ENCODE data around the gene SASH1.

SASH1 gene

DNA sequence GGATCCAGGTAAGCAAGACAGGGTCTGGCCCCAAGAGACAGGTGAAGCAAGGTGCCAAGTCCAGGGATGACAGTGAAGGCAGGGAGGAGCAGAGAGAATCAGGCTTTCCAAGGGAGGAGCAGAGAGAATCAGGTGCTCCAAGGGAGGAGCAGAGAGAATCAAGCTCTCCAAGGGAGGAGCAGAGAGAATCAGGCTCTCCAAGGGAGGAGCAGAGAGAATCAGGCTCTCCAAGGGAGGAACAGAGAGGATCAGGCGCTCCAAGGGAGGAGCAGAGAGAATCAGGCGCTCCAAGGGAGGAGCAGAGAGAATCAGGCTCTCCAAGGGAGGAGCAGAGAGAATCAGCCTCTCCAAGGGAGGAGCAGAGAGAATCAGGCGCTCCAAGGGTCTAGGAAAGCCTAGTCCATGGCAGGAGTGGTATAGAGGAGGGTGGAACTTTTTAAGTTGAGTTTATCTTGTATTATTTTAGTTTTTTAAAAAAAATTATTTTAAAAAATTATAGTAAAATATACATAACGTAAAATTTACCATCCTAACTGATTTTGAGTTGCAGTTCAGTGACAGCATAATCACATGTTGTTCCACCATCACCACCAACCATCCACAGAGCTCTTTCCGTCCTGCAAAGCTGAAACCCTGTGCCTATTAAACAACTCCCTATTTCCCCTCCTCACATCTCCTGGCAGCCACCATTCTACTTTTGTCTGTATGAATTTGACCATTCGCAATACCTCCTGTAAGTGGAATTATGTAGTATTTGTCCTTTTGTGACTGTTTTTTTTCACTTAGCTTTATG is 64.1 kb downstream of the SASH1 start:
- Histone ChIP-seq H3K4me1 (ENCODE audit: insufficient read depth, low read length) (no peaks in the 10 kb centered on the region), H3K9me3 (ENCODE audit: low read length) (no peaks in the 10 kb centered on the region), H2AFZ (ENCODE audit: low read depth, low read length) (no peak overlapping the region), H3K36me3 (ENCODE audit: insufficient read depth, low read length) (no peaks in the 10 kb centered on the region), H3K27me3 (ENCODE audit: insufficient read depth, low read length) (no peaks in the 10 kb centered on the region), H3K4me3 (ENCODE audit: low read length) (no peak overlapping the region)

DNA sequence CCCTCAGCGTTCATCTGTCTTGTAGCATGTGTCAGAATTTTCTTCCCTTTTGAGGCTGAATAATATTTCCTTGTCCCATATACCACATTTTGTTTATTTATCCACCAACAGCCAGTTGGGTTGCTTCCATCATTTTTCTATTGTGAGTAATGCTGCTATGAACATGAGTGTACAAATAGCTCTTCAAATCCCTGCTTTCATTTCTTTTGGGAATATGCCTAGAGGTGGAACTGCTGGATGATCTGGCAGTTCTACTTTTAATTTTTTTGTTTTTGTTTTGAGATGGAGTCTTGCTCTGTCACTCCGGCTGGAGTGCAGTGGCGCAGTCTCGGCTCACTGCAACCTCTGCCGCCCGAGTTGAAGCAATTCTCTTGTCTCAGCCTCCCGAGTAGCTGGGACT is 64.7 kb downstream of the SASH1 start:
- H3K27me3 ChIP-seq (ENCODE audit: insufficient read depth, low read length): no peaks in the 10 kb centered on the region
- no peak overlapping the region for H2AFZ ChIP-seq (ENCODE audit: low read depth, low read length)
- H3K36me3 ChIP-seq (ENCODE audit: insufficient read depth, low read length): no peaks in the 10 kb centered on the region
- no peak overlapping the region for H3K4me3 ChIP-seq (ENCODE audit: low read length)
- no peaks in the 10 kb centered on the region for H3K4me1 ChIP-seq (ENCODE audit: insufficient read depth, low read length)
- H3K9me3 ChIP-seq (ENCODE audit: low read length): no peaks in the 10 kb centered on the region

DNA sequence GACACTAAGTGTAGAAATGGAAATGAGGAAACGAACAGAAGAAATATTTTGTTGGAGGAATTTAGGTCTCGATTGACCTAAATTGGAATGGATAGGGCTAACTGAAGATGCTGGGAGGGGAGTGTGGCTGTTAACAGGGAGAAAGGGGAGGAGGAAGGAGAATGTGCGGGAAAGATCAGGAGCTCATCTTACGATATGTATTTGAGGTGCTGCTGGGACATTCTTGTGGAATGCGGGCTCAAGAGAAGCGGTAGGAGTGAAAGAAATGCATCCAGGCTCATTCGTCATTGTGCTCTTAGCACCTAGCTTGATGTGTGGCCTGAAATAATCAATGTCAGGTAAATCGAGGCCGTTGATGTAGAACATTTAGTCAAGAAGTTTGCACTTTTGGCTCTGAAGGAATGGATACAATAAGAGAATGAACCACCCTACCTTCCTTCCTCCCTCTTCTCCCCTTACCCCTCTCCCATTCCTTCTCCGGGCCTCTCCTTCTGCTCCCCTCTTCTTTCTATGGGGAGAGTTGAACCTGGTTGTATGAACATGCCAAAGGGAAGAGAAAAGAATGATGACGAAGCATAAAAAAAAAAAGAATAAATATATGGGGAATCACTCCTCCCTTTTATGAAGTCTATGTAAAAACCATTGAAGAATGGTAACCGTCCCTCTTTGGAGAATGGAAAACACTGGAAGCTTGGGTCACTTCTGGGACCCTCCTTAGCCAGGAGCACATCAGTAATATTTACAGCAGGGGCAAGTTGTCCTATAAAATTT is 70.9 kb downstream of the SASH1 start:
- Histone ChIP-seq H3K27me3 (ENCODE audit: insufficient read depth, low read length) (no peaks in the 10 kb centered on the region), H3K9me3 (ENCODE audit: low read length) (no peaks in the 10 kb centered on the region), H2AFZ (ENCODE audit: low read depth, low read length) (no peak overlapping the region), H3K4me1 (ENCODE audit: insufficient read depth, low read length) (peaks cover 4% of the 10 kb centered on the region), H3K4me3 (ENCODE audit: low read length) (no peak overlapping the region), H3K36me3 (ENCODE audit: insufficient read depth, low read length) (no peaks in the 10 kb centered on the region)

GRCh38 chr6:148414092-148414489 is 71.5 kb downstream of the SASH1 start:
- peaks cover 4% of the 10 kb centered on the region for H3K4me1 ChIP-seq (ENCODE audit: insufficient read depth, low read length)
- no peaks in the 10 kb centered on the region for H3K9me3 ChIP-seq (ENCODE audit: low read length)
- no peak overlapping the region for H2AFZ ChIP-seq (ENCODE audit: low read depth, low read length)
- H3K36me3 ChIP-seq (ENCODE audit: insufficient read depth, low read length): no peaks in the 10 kb centered on the region
- H3K27me3 ChIP-seq (ENCODE audit: insufficient read depth, low read length): no peaks in the 10 kb centered on the region
- no peak overlapping the region for H3K4me3 ChIP-seq (ENCODE audit: low read length)

GRCh38 chr6:148414836-148415235 is 72.2 kb downstream of the SASH1 start:
- H3K4me1 ChIP-seq (ENCODE audit: insufficient read depth, low read length): peaks cover 4% of the 10 kb centered on the region
- no peak overlapping the region for H2AFZ ChIP-seq (ENCODE audit: low read depth, low read length)
- no peaks in the 10 kb centered on the region for H3K9me3 ChIP-seq (ENCODE audit: low read length)
- H3K4me3 ChIP-seq (ENCODE audit: low read length): no peak overlapping the region
- H3K27me3 ChIP-seq (ENCODE audit: insufficient read depth, low read length): no peaks in the 10 kb centered on the region
- H3K36me3 ChIP-seq (ENCODE audit: insufficient read depth, low read length): no peaks in the 10 kb centered on the region

DNA sequence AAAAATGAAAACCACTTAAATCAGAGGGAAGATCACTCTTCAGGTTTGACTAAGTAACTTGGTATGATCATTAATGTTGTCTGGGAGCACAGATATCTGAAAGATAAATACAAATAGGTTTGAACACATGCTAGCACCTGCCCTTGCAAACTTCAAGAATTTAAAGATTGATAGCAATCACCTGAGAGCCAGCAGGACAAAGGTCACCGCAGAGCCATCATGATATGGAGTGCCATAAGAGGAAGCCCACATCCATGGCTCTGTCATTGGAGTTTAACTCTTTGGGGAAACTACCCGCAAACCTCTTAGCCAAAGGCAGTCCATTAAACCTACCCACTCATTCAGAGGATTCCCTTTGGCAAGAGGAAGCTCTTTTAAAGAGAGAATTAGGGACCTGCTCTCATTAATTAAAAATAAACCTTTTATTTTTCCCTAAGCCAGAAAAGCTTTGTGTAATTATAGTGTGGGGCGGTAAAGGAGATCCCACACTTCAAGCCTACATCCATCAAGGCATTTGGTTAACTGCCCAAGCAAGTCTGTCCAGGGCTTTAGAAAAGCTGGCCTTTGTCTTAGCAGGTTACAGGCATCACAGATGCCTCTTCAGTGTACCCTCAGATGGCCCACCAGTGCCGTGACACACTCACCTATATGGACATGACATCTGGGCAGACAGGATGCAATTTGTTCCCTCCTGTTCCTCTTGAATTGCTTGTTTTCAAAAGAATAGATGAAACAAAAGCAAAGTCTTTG is 73.0 kb downstream of the SASH1 start:
- H3K9me3 ChIP-seq (ENCODE audit: low read length): no peaks in the 10 kb centered on the region
- peaks cover 4% of the 10 kb centered on the region for H3K4me1 ChIP-seq (ENCODE audit: insufficient read depth, low read length)

DNA sequence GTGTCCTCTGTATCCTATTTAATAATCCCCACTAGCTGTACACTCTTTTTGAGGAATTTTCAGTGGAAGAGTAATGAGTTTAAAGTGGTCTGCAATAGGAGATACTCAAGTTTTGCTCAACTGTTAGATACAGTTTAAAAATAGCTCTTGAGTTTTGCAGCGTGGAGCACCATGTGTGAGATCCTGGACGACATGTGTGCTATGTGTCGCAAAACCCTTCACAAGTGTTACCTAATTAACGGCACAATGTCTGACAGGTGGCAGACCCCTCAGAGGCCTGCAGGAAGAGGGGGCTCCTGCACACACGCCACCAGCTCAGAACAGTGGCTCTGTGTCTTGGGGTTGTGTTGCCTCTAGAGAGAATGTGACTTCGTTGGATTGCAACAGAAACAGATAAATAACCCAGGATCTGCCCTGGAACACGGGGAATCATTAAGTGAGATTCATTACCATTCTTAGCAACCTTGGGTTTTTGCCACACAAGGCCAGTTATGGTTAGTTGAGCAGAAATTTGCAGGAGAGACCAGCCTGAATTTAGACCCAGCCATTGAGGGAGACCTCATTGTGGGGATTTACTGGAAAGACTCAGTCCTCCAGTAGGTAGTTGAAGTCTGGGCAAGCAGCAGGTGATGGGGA is 73.8 kb downstream of the SASH1 start:
- Histone ChIP-seq H3K36me3 (ENCODE audit: insufficient read depth, low read length) (no peaks in the 10 kb centered on the region), H3K4me3 (ENCODE audit: low read length) (no peak overlapping the region), H3K9me3 (ENCODE audit: low read length) (no peaks in the 10 kb centered on the region), H3K4me1 (ENCODE audit: insufficient read depth, low read length) (peaks cover 4% of the 10 kb centered on the region), H2AFZ (ENCODE audit: low read depth, low read length) (no peak overlapping the region), H3K27me3 (ENCODE audit: insufficient read depth, low read length) (no peaks in the 10 kb centered on the region)

More for the DNA sequence above, 73.0 kb downstream of the SASH1 start:
- Histone ChIP-seq H3K27me3 (ENCODE audit: insufficient read depth, low read length) (no peaks in the 10 kb centered on the region), H2AFZ (ENCODE audit: low read depth, low read length) (no peak overlapping the region), H3K36me3 (ENCODE audit: insufficient read depth, low read length) (no peaks in the 10 kb centered on the region), H3K4me3 (ENCODE audit: low read length) (no peak overlapping the region)

- Histone ChIP-seq H2AFZ (ENCODE audit: low read depth, low read length) (no peak overlapping the region), H3K27me3 (ENCODE audit: insufficient read depth, low read length) (no peaks in the 10 kb centered on the region), H3K36me3 (ENCODE audit: insufficient read depth, low read length) (no peaks in the 10 kb centered on the region), H3K9me3 (ENCODE audit: low read length) (no peaks in the 10 kb centered on the region), H3K4me1 (ENCODE audit: insufficient read depth, low read length) (peaks cover 4% of the 10 kb centered on the region), H3K4me3 (ENCODE audit: low read length) (no peak overlapping the region)
These were observed 74.4 kb downstream of the SASH1 start for GRCh38 chr6:148417045-148417444.

DNA sequence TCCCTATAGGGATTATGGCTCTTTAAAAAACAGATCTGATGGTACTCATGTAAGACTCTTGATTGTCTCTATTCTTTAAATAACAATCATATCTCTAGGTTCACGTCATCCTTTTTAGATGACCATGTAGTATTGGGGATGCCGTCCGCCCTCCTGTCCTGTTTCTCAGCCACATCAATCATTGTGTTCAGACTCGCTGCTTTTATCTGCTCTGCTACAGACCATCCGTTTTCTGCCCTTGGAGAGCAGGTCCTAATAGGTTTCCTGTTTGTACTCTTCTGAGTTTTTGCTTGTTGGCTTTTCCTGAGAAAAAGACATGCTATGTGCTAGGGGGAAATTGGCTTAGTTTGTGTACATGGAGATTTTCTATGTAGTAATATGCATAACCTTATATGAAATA is 76.8 kb downstream of the SASH1 start:
- Histone ChIP-seq H2AFZ (ENCODE audit: low read depth, low read length) (no peak overlapping the region), H3K4me3 (ENCODE audit: low read length) (no peak overlapping the region), H3K4me1 (ENCODE audit: insufficient read depth, low read length) (peaks cover 8% of the 10 kb centered on the region), H3K9me3 (ENCODE audit: low read length) (no peaks in the 10 kb centered on the region), H3K36me3 (ENCODE audit: insufficient read depth, low read length) (no peaks in the 10 kb centered on the region), H3K27me3 (ENCODE audit: insufficient read depth, low read length) (no peaks in the 10 kb centered on the region)

DNA sequence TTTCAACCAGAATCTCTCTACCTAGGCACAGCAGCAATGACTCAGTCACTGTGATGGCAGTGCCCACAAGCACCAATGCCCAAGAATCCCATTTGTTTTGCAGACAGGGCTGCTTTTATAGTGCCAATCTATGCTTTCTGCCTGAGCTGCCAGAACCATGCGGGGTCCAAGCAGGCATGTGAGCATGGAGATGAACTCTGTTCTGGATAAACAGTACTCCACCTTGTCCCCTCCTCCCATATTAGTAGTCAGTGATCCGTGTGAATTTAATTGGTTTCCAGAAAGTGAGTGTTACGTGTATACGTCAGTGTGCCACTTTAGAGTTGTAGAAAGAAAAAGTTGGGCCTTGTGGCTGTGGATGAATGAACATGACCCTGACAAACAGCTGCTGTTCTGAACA is 79.4 kb downstream of the SASH1 start:
- H3K36me3 ChIP-seq (ENCODE audit: insufficient read depth, low read length): no peaks in the 10 kb centered on the region
- no peak overlapping the region for H3K4me3 ChIP-seq (ENCODE audit: low read length)
- peaks cover 8% of the 10 kb centered on the region for H3K4me1 ChIP-seq (ENCODE audit: insufficient read depth, low read length)
- H3K27me3 ChIP-seq (ENCODE audit: insufficient read depth, low read length): no peaks in the 10 kb centered on the region
- no peak overlapping the region for H2AFZ ChIP-seq (ENCODE audit: low read depth, low read length)
- no peaks in the 10 kb centered on the region for H3K9me3 ChIP-seq (ENCODE audit: low read length)

DNA sequence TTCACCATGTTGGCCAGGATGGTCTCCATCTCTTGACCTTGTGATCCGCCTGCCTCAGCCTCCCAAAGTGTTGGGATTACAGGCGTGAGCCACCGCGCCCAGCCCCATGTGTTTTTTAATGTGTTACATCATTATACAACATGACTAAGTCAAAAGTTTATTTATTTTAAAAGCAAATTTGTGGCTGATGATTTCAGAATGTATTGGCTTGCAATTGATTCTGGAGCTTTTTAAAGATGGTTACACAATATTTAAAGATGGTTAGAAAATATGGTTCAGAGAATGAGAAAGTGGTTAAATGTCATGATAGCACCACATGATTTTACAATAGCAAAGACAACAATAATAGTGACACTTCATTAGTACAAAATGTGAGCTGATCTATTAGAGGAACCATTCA is 80.5 kb downstream of the SASH1 start:
- Histone ChIP-seq H3K9me3 (ENCODE audit: low read length) (no peaks in the 10 kb centered on the region), H3K4me1 (ENCODE audit: insufficient read depth, low read length) (peaks cover 8% of the 10 kb centered on the region), H3K4me3 (ENCODE audit: low read length) (no peak overlapping the region), H3K27me3 (ENCODE audit: insufficient read depth, low read length) (no peaks in the 10 kb centered on the region), H3K36me3 (ENCODE audit: insufficient read depth, low read length) (no peaks in the 10 kb centered on the region), H2AFZ (ENCODE audit: low read depth, low read length) (no peak overlapping the region)

GRCh38 chr6:148423601-148424270 is 81.1 kb downstream of the SASH1 start:
- H3K4me3 ChIP-seq (ENCODE audit: low read length): no peak overlapping the region
- H2AFZ ChIP-seq (ENCODE audit: low read depth, low read length): no peak overlapping the region
- peaks cover 8% of the 10 kb centered on the region for H3K4me1 ChIP-seq (ENCODE audit: insufficient read depth, low read length)

More at GRCh38 chr6:148423601-148424270, 81.1 kb downstream of the SASH1 start:
- no peaks in the 10 kb centered on the region for H3K36me3 ChIP-seq (ENCODE audit: insufficient read depth, low read length)
- H3K27me3 ChIP-seq (ENCODE audit: insufficient read depth, low read length): no peaks in the 10 kb centered on the region
- H3K9me3 ChIP-seq (ENCODE audit: low read length): no peaks in the 10 kb centered on the region
